Choroid plexus epithelial cell (primary cell): ENCODE results near the gene FAM174C.
A peak's percentile ranks its signal among the peaks of the same experiment; 100 is the strongest.

Source experiments
- DNase-seq: peaks from one replicate; pipeline ENCODE4 v3.0.0-alpha.2; 2010; ENCODE audit warnings: low read depth
- H3K4me3 ChIP-seq: 2 replicates; pipeline ENCODE4 v1.5.1; 2011; ENCODE audit warnings: low read depth, mild to moderate bottlenecking, control low read depth, low read length, moderate library complexity
- CTCF ChIP-seq: conservative IDR thresholded peaks from 2 replicates; pipeline ENCODE4 v1.5.1; 2011; ENCODE audit warnings: low read depth, mild to moderate bottlenecking, control low read depth, inconsistent platforms, low read length, moderate library complexity

Gene FAM174C

GRCh38 chr19:1249298-1249989, 25.9 kb upstream of the FAM174C start:
- TF ChIP-seq CTCF: no peak
- peak; percentile 97 for DNase-seq
- peak overlapping the region; percentile 78 for H3K4me3 ChIP-seq

- no peak for DNase-seq
- TF ChIP-seq CTCF: no peak
- H3K4me3 ChIP-seq: peak overlapping the region; percentile 78
Measured at GRCh38 chr19:1249990-1250436, 25.3 kb upstream of the FAM174C start.

- peak overlapping the region; percentile 78 for H3K4me3 ChIP-seq
- DNase-seq: peak; percentile 81
- no peak for TF ChIP-seq CTCF
Measured at GRCh38 chr19:1250437-1251260, 24.7 kb upstream of the FAM174C start.

GRCh38 chr19:1251330-1252220, 23.8 kb upstream of the FAM174C start:
- DNase-seq: peak; percentile 81
- no peak for TF ChIP-seq CTCF
- H3K4me3 ChIP-seq: peak overlapping the region; percentile 78

GRCh38 chr19:1252221-1252820, 23.0 kb upstream of the FAM174C start:
- no peak for TF ChIP-seq CTCF

GRCh38 chr19:1252821-1253513, 22.4 kb upstream of the FAM174C start:
- no peak for TF ChIP-seq CTCF
- peak; percentile 99 for DNase-seq
- H3K4me3 ChIP-seq: peak overlapping the region; percentile 78

More at GRCh38 chr19:1252221-1252820, 23.0 kb upstream of the FAM174C start:
- H3K4me3 ChIP-seq: peak overlapping the region; percentile 78
- peak; percentile 90 for DNase-seq
